ENCODE data around the gene RUSF1. TPM values are rescaled to one million over a fixed set of nuclear protein-coding genes. Genes with fewer than 3 reads are reported as not detected.
A peak's percentile ranks its signal among the peaks of the same experiment; 100 is the strongest.

Gene RUSF1
- total RNA-seq, 1 donor from 2014 or later = 54.9 TPM

GRCh38 chr16:31464348-31464769 lies 43.8 kb downstream of the RUSF1 start:
- ATAC-seq (no peak), DNase-seq (peak; percentile 45)
- H3K9me3 ChIP-seq = no peaks in the 10 kb centered on the region
- TF ChIP-seq CTCF (IDR thresholded peaks at IDR 0.05) = no peak
- peaks cover 54% of the 10 kb centered on the region for H3K36me3 ChIP-seq
- H3K4me1 ChIP-seq = peaks cover 13% of the 10 kb centered on the region
- H3K27me3 ChIP-seq (ENCODE audit: low read depth) = no peaks in the 10 kb centered on the region
- no peak overlapping the region for H3K27ac ChIP-seq
- no peak overlapping the region for H3K4me3 ChIP-seq
- intact Hi-C loops (cut with DNase I) = no loop called here

- peaks cover 26% of the 10 kb centered on the region for H3K4me1 ChIP-seq
- peaks cover 54% of the 10 kb centered on the region for H3K36me3 ChIP-seq
- DNase-seq (peak; percentile 46), ATAC-seq (no peak)
- no peak for TF ChIP-seq CTCF (IDR thresholded peaks at IDR 0.05)
- no peak overlapping the region for H3K4me3 ChIP-seq
- H3K27me3 ChIP-seq (ENCODE audit: low read depth) = no peaks in the 10 kb centered on the region
- no peak overlapping the region for H3K27ac ChIP-seq
- intact Hi-C loops (cut with DNase I) = no loop called here
- no peaks in the 10 kb centered on the region for H3K9me3 ChIP-seq
These were observed 46.0 kb downstream of the RUSF1 start for GRCh38 chr16:31461921-31462804.

- DNase-seq (no peak), ATAC-seq (no peak)
- no peak for TF ChIP-seq CTCF (IDR thresholded peaks at IDR 0.05)
- Histone ChIP-seq H3K36me3 (peaks cover 47% of the 10 kb centered on the region), H3K27ac (no peak overlapping the region), H3K4me1 (peaks cover 34% of the 10 kb centered on the region), H3K27me3 (ENCODE audit: low read depth) (no peaks in the 10 kb centered on the region), H3K4me3 (no peak overlapping the region), H3K9me3 (no peaks in the 10 kb centered on the region)
- intact Hi-C loops (cut with DNase I) = no loop called here
These were observed 46.8 kb downstream of the RUSF1 start for GRCh38 chr16:31461201-31461920.

DNA sequence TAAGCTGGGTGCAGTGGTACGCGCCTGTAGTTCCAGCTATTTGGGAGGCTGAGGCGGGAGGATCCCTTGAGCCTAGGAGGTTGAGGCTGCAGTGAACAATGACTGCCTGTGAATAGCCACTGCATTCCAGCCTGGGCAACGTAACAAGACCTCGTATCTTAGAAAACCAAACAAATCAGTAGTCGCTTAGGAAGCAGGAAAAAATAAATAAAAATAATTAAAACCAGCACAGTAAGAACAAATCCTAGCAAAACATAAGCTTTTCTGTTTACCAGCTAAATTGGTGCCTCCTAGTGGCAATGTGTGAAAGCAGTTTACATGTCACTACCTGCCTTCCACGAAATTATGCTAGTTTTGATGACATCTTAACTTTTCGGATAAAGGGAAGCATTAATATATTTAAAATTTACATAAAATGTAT lies 47.6 kb downstream of the RUSF1 start:
- H3K36me3 ChIP-seq = peaks cover 42% of the 10 kb centered on the region
- no peaks in the 10 kb centered on the region for H3K9me3 ChIP-seq
- TF ChIP-seq CTCF (IDR thresholded peaks at IDR 0.05) = peak; percentile 65
- intact Hi-C loops (cut with DNase I) = no loop called here
- DNase-seq (no peak), ATAC-seq (no peak)
- peak overlapping the region; percentile 76 for H3K4me3 ChIP-seq
- H3K27me3 ChIP-seq (ENCODE audit: low read depth) = no peaks in the 10 kb centered on the region
- peak overlapping the region; percentile 99 for H3K27ac ChIP-seq
- peaks cover 41% of the 10 kb centered on the region for H3K4me1 ChIP-seq

DNA sequence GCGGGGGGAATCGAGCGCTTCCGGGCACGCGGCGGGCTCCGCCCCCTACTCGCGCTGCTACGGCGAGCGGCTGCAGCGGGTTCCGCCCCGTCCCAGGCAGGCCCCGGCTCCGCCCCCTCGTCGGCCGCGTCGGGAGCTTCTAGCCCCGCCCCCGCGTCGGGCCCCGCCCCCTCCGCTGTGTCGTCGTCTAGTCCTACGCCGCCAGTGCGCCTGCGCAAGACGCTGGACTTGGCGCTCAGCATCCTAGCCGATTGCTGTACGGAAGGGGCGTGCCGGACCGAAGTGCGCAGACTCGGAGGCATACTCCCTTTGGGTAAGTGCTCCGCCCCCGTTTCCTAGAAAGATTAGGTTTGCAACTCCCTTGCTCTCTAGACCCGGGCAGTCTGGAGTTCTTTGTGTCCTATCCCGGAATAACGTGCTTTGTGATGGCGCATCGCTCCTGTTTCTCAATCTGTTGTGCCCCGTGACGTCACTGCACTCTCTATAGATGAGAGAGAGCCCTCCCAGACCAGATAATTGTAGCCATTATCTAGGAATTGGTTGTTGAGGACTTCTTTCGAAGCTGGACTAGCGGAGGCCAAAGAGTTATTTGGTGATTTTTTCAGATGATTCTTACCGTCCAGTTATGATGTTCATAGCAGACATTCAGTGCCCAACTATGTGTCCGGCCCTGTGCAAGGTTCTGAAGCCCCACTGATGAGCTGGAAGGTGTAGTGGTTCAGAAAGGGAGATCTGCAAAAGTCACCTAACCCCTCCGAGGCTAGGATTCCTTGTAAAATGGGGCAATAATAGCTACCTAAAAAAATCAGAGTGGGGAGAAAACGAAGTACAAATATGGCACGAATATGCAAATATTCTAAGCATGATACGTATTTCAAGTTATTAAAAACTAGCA lies 48.3 kb downstream of the RUSF1 start:
- intact Hi-C loops (cut with DNase I) = no loop called here
- H3K36me3 ChIP-seq = peaks cover 39% of the 10 kb centered on the region
- no peak for TF ChIP-seq CTCF (IDR thresholded peaks at IDR 0.05)
- peak overlapping the region; percentile 99 for H3K27ac ChIP-seq
- H3K4me1 ChIP-seq = peaks cover 47% of the 10 kb centered on the region
- no peaks in the 10 kb centered on the region for H3K27me3 ChIP-seq (ENCODE audit: low read depth)
- ATAC-seq (peak; percentile 93 to 97), DNase-seq (peak; percentile 100)
- no peaks in the 10 kb centered on the region for H3K9me3 ChIP-seq
- H3K4me3 ChIP-seq = peak overlapping the region; percentile 76

Measured in lower lobe of right lung (tissue), 2 donors.